H1 (cell line): ENCODE results near the gene SPTLC3. TPM values are rescaled to one million over a fixed set of nuclear protein-coding genes. Genes with fewer than 3 reads are reported as not detected.

Experiments used
- CTCF ChIA-PET: fragments of 300-600 bp; sonication (Branson Sonifier 250); formaldehyde crosslinking; loops from one replicate; lab custom pipeline; 2021; ENCODE audit not compliant: partially characterized antibody; lab: Charles Lee
- POLR2A ChIA-PET: fragments of 300-600 bp; sonication (Branson Sonifier 250); formaldehyde crosslinking; loops from one replicate; lab custom pipeline; 2021; ENCODE audit warnings: inconsistent platforms; ENCODE audit not compliant: partially characterized antibody; lab: Charles Lee
- DNase-seq, 2 experiments: peaks; one replicate each; pipeline versions ENCODE4 v3.0.0 to v3.0.0-alpha.2; 2010 to 2022; ENCODE audit warnings: low spot score in 2 of 2, low read depth in 1 of 2, mixed read lengths in 1 of 2
- FAIRE-seq: peaks from 2 replicates; lab custom pipeline; 2011; peaks lifted over from hg19 to GRCh38; lab: Jason Lieb, UNC
- H2AFZ ChIP-seq: 2 replicates; pipeline ENCODE4 v1.8.1; 2012; ENCODE audit warnings: low read length, inconsistent platforms
- H2AK5ac ChIP-seq: 2 replicates; pipeline ENCODE4 v1.6.1; 2013; ENCODE audit warnings: low read depth, low read length
- H2BK120ac ChIP-seq: replicated peaks from 2 replicates; pipeline ENCODE3; 2013; ENCODE audit warnings: low read depth, low read length, inconsistent platforms
- H2BK12ac ChIP-seq: 2 replicates; pipeline ENCODE4 v1.6.1; 2013; ENCODE audit warnings: low read depth, low read length
- H2BK15ac ChIP-seq: 2 replicates; pipeline ENCODE4 v1.6.1; 2013; ENCODE audit warnings: low read length
- H2BK20ac ChIP-seq: 2 replicates; pipeline ENCODE4 v1.6.1; 2013; ENCODE audit warnings: low read length
- H2BK5ac ChIP-seq: 2 replicates; pipeline ENCODE4 v1.6.1; 2013; ENCODE audit warnings: low read depth, low read length
- H3K14ac ChIP-seq: 2 replicates; pipeline ENCODE4 v1.6.1; 2013; ENCODE audit warnings: inconsistent platforms; ENCODE audit not compliant: insufficient read length
- H3K18ac ChIP-seq: 2 replicates; pipeline ENCODE4 v1.6.1; 2013; ENCODE audit warnings: low read length; ENCODE audit errors: extremely low read depth
- H3K23ac ChIP-seq: 2 replicates; pipeline ENCODE4 v1.6.1; 2013; ENCODE audit warnings: inconsistent platforms; ENCODE audit not compliant: insufficient read length
- H3K23me2 ChIP-seq: 2 replicates; pipeline ENCODE4 v1.6.1; 2013; ENCODE audit warnings: low read depth, low read length
- H3K27ac ChIP-seq: 2 replicates; pipeline ENCODE4 v1.6.1; 2011; ENCODE audit warnings: low read depth, low read length, inconsistent platforms
- H3K27me3 ChIP-seq, 4 experiments: replicated peaks in 1 of 4; 1 replicate in 1 of 4; 2 replicates in 3 of 4; pipeline versions ENCODE4 v1.6.1 to v1.8.1; 2011 to 2013; ENCODE audit warnings: low read length in 3 of 4, mild to moderate bottlenecking in 3 of 4, inconsistent platforms in 2 of 4, mixed read lengths in 2 of 4, moderate library complexity in 1 of 4; ENCODE audit not compliant: control insufficient read depth in 3 of 4, insufficient read depth in 3 of 4; ENCODE audit errors: extremely low read depth in 1 of 4
- H3K36me3 ChIP-seq, 4 experiments: 2 replicates each; pipeline versions ENCODE4 v1.6.1 to v1.8.1; 2011 to 2013; ENCODE audit warnings: mild to moderate bottlenecking in 4 of 4, low read length in 3 of 4, moderate library complexity in 2 of 4, control low read depth in 1 of 4, inconsistent platforms in 1 of 4; ENCODE audit not compliant: insufficient read depth in 4 of 4, control insufficient read depth in 2 of 4
- H3K4ac ChIP-seq: replicated peaks from 2 replicates; pipeline ENCODE3; 2013; ENCODE audit warnings: low read length, low read depth, mixed read lengths, inconsistent platforms; ENCODE audit not compliant: insufficient read length
- H3K4me1 ChIP-seq, 4 experiments: replicated peaks in 1 of 4; 1 replicate in 1 of 4; 2 replicates in 3 of 4; pipeline versions ENCODE4 v1.6.1 to v1.8.1; 2011 to 2013; ENCODE audit warnings: low read length in 3 of 4, inconsistent platforms in 2 of 4, mixed read lengths in 1 of 4; ENCODE audit not compliant: insufficient read depth in 4 of 4, control insufficient read depth in 3 of 4
- H3K4me2 ChIP-seq, 2 experiments: 2 replicates each; pipeline versions ENCODE4 v1.6.1 to v1.8.1; 2011 to 2013; ENCODE audit warnings: low read depth in 2 of 2, low read length in 2 of 2, control low read depth in 1 of 2, inconsistent platforms in 1 of 2, mild to moderate bottlenecking in 1 of 2; ENCODE audit not compliant: insufficient read depth in 1 of 2
- H3K4me3 ChIP-seq, 4 experiments: fragments of 200-600, 300-600 bp in 1 of 4; sonication (generic), shearing (Covaris generic), sonication (Bioruptor Twin) in 1 of 4; 2 replicates each; pipeline versions ENCODE4 v1.5.1 to v1.8.1; 2011 to 2016; ENCODE audit warnings: low read length in 4 of 4, low read depth in 3 of 4, control low read depth in 2 of 4, inconsistent platforms in 2 of 4, mild to moderate bottlenecking in 2 of 4, mixed read lengths in 1 of 4, moderate library complexity in 1 of 4; ENCODE audit not compliant: insufficient read depth in 2 of 4; ENCODE audit errors: extremely low read depth in 1 of 4
- H3K56ac ChIP-seq: replicated peaks from 2 replicates; pipeline ENCODE3; 2013; ENCODE audit warnings: low read depth, mild to moderate bottlenecking, mixed read lengths, low read length, inconsistent platforms; ENCODE audit not compliant: insufficient read length
- H3K79me1 ChIP-seq: 2 replicates; pipeline ENCODE4 v1.6.1; 2013; ENCODE audit warnings: low read depth, low read length, control low read depth
- H3K79me2 ChIP-seq, 2 experiments: 2 replicates each; pipeline versions ENCODE4 v1.6.1 to v1.8.1; 2012 to 2013; ENCODE audit warnings: low read length in 2 of 2, mild to moderate bottlenecking in 2 of 2, inconsistent platforms in 1 of 2; ENCODE audit not compliant: insufficient read depth in 2 of 2, control insufficient read depth in 1 of 2
- H3K9ac ChIP-seq, 4 experiments: replicated peaks in 1 of 4; 1 replicate in 1 of 4; 2 replicates in 3 of 4; pipeline versions ENCODE4 v1.6.1 to v1.8.1; 2011 to 2013; ENCODE audit warnings: low read depth in 3 of 4, low read length in 3 of 4, control low read depth in 2 of 4, mild to moderate bottlenecking in 2 of 4, moderate library complexity in 2 of 4, inconsistent platforms in 1 of 4; ENCODE audit errors: extremely low read depth in 1 of 4
- H3K9me3 ChIP-seq, 2 experiments: 2 replicates each; pipeline versions ENCODE4 v1.6.1 to v1.8.1; 2012 to 2013; ENCODE audit warnings: mild to moderate bottlenecking in 2 of 2, moderate library complexity in 2 of 2, control low read depth in 1 of 2, inconsistent platforms in 1 of 2, low read depth in 1 of 2, low read length in 1 of 2, mixed read lengths in 1 of 2; ENCODE audit not compliant: insufficient read depth in 2 of 2
- H4K20me1 ChIP-seq, 2 experiments: replicated peaks in 1 of 2; 2 replicates each; pipeline versions ENCODE3 to v1.8.1; 2011 to 2013; ENCODE audit warnings: inconsistent platforms in 2 of 2, low read length in 2 of 2, mild to moderate bottlenecking in 1 of 2; ENCODE audit not compliant: insufficient read depth in 2 of 2, control insufficient read depth in 1 of 2
- H4K5ac ChIP-seq: 2 replicates; pipeline ENCODE4 v1.6.1; 2013; ENCODE audit warnings: low read length, low read depth, mixed read lengths, inconsistent platforms; ENCODE audit not compliant: insufficient read length
- H4K8ac ChIP-seq: 2 replicates; pipeline ENCODE4 v1.8.0; 2013; ENCODE audit warnings: mild to moderate bottlenecking, moderate library complexity, low read length, inconsistent platforms; ENCODE audit not compliant: insufficient read depth; ENCODE audit errors: extremely low read depth
- H4K91ac ChIP-seq: replicated peaks from 2 replicates; pipeline ENCODE3; 2013; ENCODE audit warnings: low read length, mixed read lengths, inconsistent platforms; ENCODE audit not compliant: insufficient read length
- ATF2 ChIP-seq: IDR thresholded peaks from 2 replicates; pipeline ENCODE4 v1.6.1; 2012; ENCODE audit warnings: low read length, inconsistent platforms
- CHD2 ChIP-seq: IDR thresholded peaks from 2 replicates; pipeline ENCODE4 v1.6.1; 2012; ENCODE audit warnings: low read length, improper control_type of control experiment
- FOSL1 ChIP-seq: IDR thresholded peaks from 2 replicates; pipeline ENCODE4 v1.6.1; 2011; ENCODE audit warnings: mild to moderate bottlenecking, low read depth, low read length, moderate library complexity; ENCODE audit not compliant: insufficient read depth
- HDAC6 ChIP-seq: IDR thresholded peaks from one replicate; pipeline ENCODE4 v1.7.1; 2012; ENCODE audit warnings: low read depth, mild to moderate bottlenecking, inconsistent platforms, low read length, moderate library complexity
- NRF1 ChIP-seq: IDR thresholded peaks from 2 replicates; pipeline ENCODE4 v1.6.1; 2011; ENCODE audit warnings: mild to moderate bottlenecking, low read depth, low read length, improper control_type of control experiment
- POLR2AphosphoS5 ChIP-seq: IDR thresholded peaks from 2 replicates; pipeline ENCODE4 v1.6.1; 2011; ENCODE audit warnings: low read depth, low read length
- RFX5 ChIP-seq: IDR thresholded peaks from 2 replicates; pipeline ENCODE4 v1.6.1; 2011; ENCODE audit warnings: low read depth, low read length, improper control_type of control experiment, borderline replicate concordance
- RXRA ChIP-seq: IDR thresholded peaks from 2 replicates; pipeline ENCODE4 v1.6.1; 2011; ENCODE audit warnings: low read depth, mild to moderate bottlenecking, low read length, moderate library complexity; ENCODE audit not compliant: insufficient read depth
- SP2 ChIP-seq: IDR thresholded peaks from 2 replicates; pipeline ENCODE4 v1.6.1; 2012; ENCODE audit warnings: mild to moderate bottlenecking, low read length, inconsistent platforms
- SRF ChIP-seq: IDR thresholded peaks from 2 replicates; pipeline ENCODE4 v1.6.1; 2011; ENCODE audit warnings: mild to moderate bottlenecking, low read depth, low read length, moderate library complexity
- TEAD4 ChIP-seq: IDR thresholded peaks from 2 replicates; pipeline ENCODE4 v1.6.1; 2012; ENCODE audit warnings: low read depth, low read length, inconsistent platforms, mixed read lengths
- WGBS, 2 experiments: shearing (Covaris generic) in 1 of 2; methylation state at CpG; one replicate each; pipeline versions ENCODE4 v1.1.6 to v1.1.7; 2013 to 2015; ENCODE audit warnings: low lambda C conversion rate in 2 of 2, mixed read lengths in 2 of 2, inconsistent platforms in 1 of 2, low coverage in 1 of 2, missing lambda C conversion rate in 1 of 2; ENCODE audit not compliant: insufficient replicate concordance in 2 of 2, insufficient coverage in 1 of 2, insufficient read length in 1 of 2; ENCODE audit errors: extremely low coverage in 1 of 2, missing lambda C conversion rate in 1 of 2; 5-methylcytosine and 5-hydroxymethylcytosine counted together
- polyA plus RNA-seq, 7 experiments: library from polyadenylated mRNA; depleted of rRNA in 3 of 7; stranded (reverse) in 5 of 7; unstranded in 2 of 7; fragments of >200 nt in 5 of 7; fragments of 200-250 nt in 2 of 7; gene quantifications; 1 replicate in 5 of 7; 2 replicates in 1 of 7; 4 replicates in 1 of 7; pipeline versions ENCODE4 v1.2.1 to v1.2.3, GENCODE V29; 2011 to 2013; ENCODE audit warnings: missing spikeins in 2 of 7, mixed read lengths in 2 of 7
- total RNA-seq: library from RNA; stranded (reverse); fragmentation: NEBNext Ultra II Directional; extraction: Animal tissue kit (Norgen Biotek cat#: 25700); gene quantifications from 2 replicates; pipeline ENCODE4 v1.2.1, GENCODE V29; 2021

Gene SPTLC3
- total and polyA plus RNA-seq, 2 of the 8 experiments (the other 6 are each of a cell fraction or from before 2014, with no cell fraction given), result 0.23 to 0.82 TPM

DNA sequence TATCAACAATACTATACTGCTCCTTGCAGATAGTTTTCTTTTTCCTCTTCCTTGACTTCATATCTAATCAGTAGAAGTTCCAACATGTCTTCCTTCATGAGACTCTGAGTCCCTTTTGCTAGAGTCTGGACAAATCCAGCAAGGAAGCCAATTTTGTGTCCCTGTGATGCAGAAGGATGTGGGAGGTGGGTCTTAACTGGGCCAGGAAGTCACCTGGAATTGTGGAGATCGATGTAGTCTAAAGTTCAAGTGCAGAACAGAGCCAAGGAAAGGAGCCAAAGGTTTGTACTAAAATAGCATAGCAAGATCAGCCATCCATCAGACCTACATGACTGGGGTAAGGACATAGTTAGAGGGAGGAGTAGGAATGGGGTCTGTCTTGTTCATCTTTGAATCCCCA is 37.6 kb downstream of the SPTLC3 start:
- H3K23me2 ChIP-seq, result peaks cover 1% of the 10 kb centered on the region; the same call in 1 of the 2 replicates
- POLR2A ChIA-PET, result no interaction called here
- H4K91ac ChIP-seq, result no peak overlapping the region
- H2BK15ac ChIP-seq, result no peak overlapping the region
- no peak overlapping the region for H3K14ac ChIP-seq
- H3K4ac ChIP-seq, result no peak overlapping the region
- H3K9me3 ChIP-seq, result no peaks in the 10 kb centered on the region
- no peaks in the 10 kb centered on the region for H3K79me1 ChIP-seq
- no peak overlapping the region for H2BK20ac ChIP-seq
- H2BK12ac ChIP-seq, result no peak overlapping the region
- H3K18ac ChIP-seq, result no peak overlapping the region
- no peaks in the 10 kb centered on the region for H3K36me3 ChIP-seq
- no peak overlapping the region for H3K27ac ChIP-seq
- no peak overlapping the region for H4K8ac ChIP-seq
- H2BK5ac ChIP-seq, result no peak overlapping the region
- no peak overlapping the region for H3K4me2 ChIP-seq
- H3K9ac ChIP-seq, result no peak overlapping the region
- H3K23ac ChIP-seq, result no peak overlapping the region
- H3K27me3 ChIP-seq, result no peaks in the 10 kb centered on the region
- H3K4me3 ChIP-seq, result no peak overlapping the region
- no peaks in the 10 kb centered on the region for H3K79me2 ChIP-seq
- no peak overlapping the region for H2BK120ac ChIP-seq
- no peaks in the 10 kb centered on the region for H4K20me1 ChIP-seq
- no peak for TF ChIP-seq SRF
- TF ChIP-seq NRF1, result no peak
- no peak for TF ChIP-seq CHD2
- TF ChIP-seq HDAC6, result no peak
- no peak for TF ChIP-seq POLR2AphosphoS5
- no peak for TF ChIP-seq TEAD4
- no peak for TF ChIP-seq FOSL1
- TF ChIP-seq RXRA, result no peak
- no peak for TF ChIP-seq RFX5
- no peak for TF ChIP-seq SP2
- no peak for TF ChIP-seq ATF2
- TF ChIP-seq, all 59 proteins: peak for 0
- 83% methylated on average over 1 of the region's 1 CpG; no CpG with 5 or more reads in 1 of the 2 experiments for WGBS, 2 experiments
- no peak overlapping the region for H4K5ac ChIP-seq
- no peak overlapping the region for H2AK5ac ChIP-seq
- CTCF ChIA-PET, result no interaction called here
- FAIRE-seq (no peak), DNase-seq (no peak)
- no peak overlapping the region for H2AFZ ChIP-seq
- no peaks in the 10 kb centered on the region for H3K4me1 ChIP-seq
- H3K56ac ChIP-seq, result no peak overlapping the region
